ENCODE measurements around the gene HS3ST3A1. TPM values are rescaled to one million over a fixed set of nuclear protein-coding genes. Genes with fewer than 3 reads are reported as not detected.

HS3ST3A1 gene
- total and polyA plus RNA-seq, 8 donors: 0.56 to 10.7 (median 1.8) TPM; not detected in 1

- no peak for TF ChIP-seq POLR2AphosphoS5 (IDR thresholded peaks at IDR 0.05)
- no peak for TF ChIP-seq POLR2A (IDR thresholded peaks at IDR 0.05)
- no peak for TF ChIP-seq EP300 (IDR thresholded peaks at IDR 0.05)
- no peak for TF ChIP-seq CTCF (IDR thresholded peaks at IDR 0.05)
- no peak for DNase-seq
- Histone ChIP-seq H3K27me3 (peaks cover 0 to 11% (median 0%) of the 10 kb centered on the region in 3 donors), H3K4me3 (no peak overlapping the region), H3K9me3 (peaks cover 0 to 16% (median 9%) of the 10 kb centered on the region in 4 donors), H3K36me3 (no peaks in the 10 kb centered on the region), H3K27ac (no peak overlapping the region), H3K4me1 (no peaks in the 10 kb centered on the region)
- intact Hi-C loops (cut with DNase I; ENCODE audit: low total_unique reads): no loop called here
- 79 to 93% (median 82%) methylated on average over 5 of the region's 5 CpGs for WGBS, 5 donors
These were observed 14.3 kb upstream of the HS3ST3A1 start for GRCh38 chr17:13616031-13616430.

- peaks cover 0 to 24% (median 0%) of the 10 kb centered on the region in 3 donors for H3K27me3 ChIP-seq
- H3K9me3 ChIP-seq: peaks cover 0 to 12% (median 7%) of the 10 kb centered on the region in 4 donors
- H3K4me3 ChIP-seq: no peak overlapping the region
- no peak overlapping the region for H3K27ac ChIP-seq
- H3K36me3 ChIP-seq: no peaks in the 10 kb centered on the region
- no peak for DNase-seq
- H3K4me1 ChIP-seq: no peaks in the 10 kb centered on the region
- intact Hi-C loops (cut with DNase I; ENCODE audit: low total_unique reads): no loop called here
- no peak for TF ChIP-seq POLR2AphosphoS5 (IDR thresholded peaks at IDR 0.05)
- TF ChIP-seq EP300 (IDR thresholded peaks at IDR 0.05): no peak
- no peak for TF ChIP-seq CTCF (IDR thresholded peaks at IDR 0.05)
- no peak for TF ChIP-seq POLR2A (IDR thresholded peaks at IDR 0.05)
- 35 to 59% (median 46%) methylated on average over 4 of the region's 4 CpGs for WGBS, 5 donors
These were observed 8.2 kb upstream of the HS3ST3A1 start for GRCh38 chr17:13609941-13610340.

GRCh38 chr17:13601322-13601775, 380 bp downstream of the HS3ST3A1 start:
- TF ChIP-seq EP300 (IDR thresholded peaks at IDR 0.05): no peak
- TF ChIP-seq POLR2AphosphoS5 (IDR thresholded peaks at IDR 0.05): no peak
- no peak for TF ChIP-seq CTCF (IDR thresholded peaks at IDR 0.05)
- no peak for TF ChIP-seq POLR2A (IDR thresholded peaks at IDR 0.05)
- no peaks in the 10 kb centered on the region for H3K36me3 ChIP-seq
- 0 to 2% (median 1%) methylated on average over 8 to 46 of the region's 46 CpGs for WGBS, 5 donors
- H3K27ac ChIP-seq: peak overlapping the region; percentile 18 to 74 (median 42)
- peak in 1 of 2 donors; percentile 46 for DNase-seq
- intact Hi-C loops (cut with DNase I; ENCODE audit: low total_unique reads): no loop called here
- H3K27me3 ChIP-seq: peaks cover 16 to 91% (median 40%) of the 10 kb centered on the region in 3 donors
- no peaks in the 10 kb centered on the region for H3K9me3 ChIP-seq
- peaks cover 15 to 24% (median 21%) of the 10 kb centered on the region in 4 donors for H3K4me1 ChIP-seq
- H3K4me3 ChIP-seq: peak overlapping the region; percentile 41 to 47 (median 44)

- no peaks in the 10 kb centered on the region for H3K9me3 ChIP-seq
- peak overlapping the region; percentile 41 to 47 (median 44) for H3K4me3 ChIP-seq
- 3 to 6% (median 5%) methylated on average over 39 to 101 of the region's 101 CpGs for WGBS, 5 donors
- intact Hi-C loops (cut with DNase I; ENCODE audit: low total_unique reads): no loop called here
- no peaks in the 10 kb centered on the region for H3K36me3 ChIP-seq
- DNase-seq: peak in 1 of 2 donors; percentile 39
- peak overlapping the region in 2 of 5 donors; percentile 44 to 74 for H3K27ac ChIP-seq
- H3K27me3 ChIP-seq: peaks cover 16 to 90% (median 40%) of the 10 kb centered on the region in 3 donors
- peaks cover 15 to 24% (median 21%) of the 10 kb centered on the region in 4 donors for H3K4me1 ChIP-seq
- TF ChIP-seq EP300 (IDR thresholded peaks at IDR 0.05) (no peak), CTCF (IDR thresholded peaks at IDR 0.05) (no peak), POLR2A (IDR thresholded peaks at IDR 0.05) (no peak), POLR2AphosphoS5 (IDR thresholded peaks at IDR 0.05) (no peak)
These were observed 1.0 kb downstream of the HS3ST3A1 start for GRCh38 chr17:13600475-13601321.
